GM19395 (cell line): Measurements from ENCODE around the gene DDIT3.
"Not testable (repeated sequence)": the region's sequence is repeated elsewhere in the genome, so short reads cannot be mapped to it uniquely, and the experiment has no call there.

ENCODE experiments used
- ATAC-seq: cut with Tn5 transposase; IDR thresholded peaks from one replicate; pipeline ENCODE4 v1.9.1; 2021; ENCODE audit warnings: mild to moderate bottlenecking, moderate library complexity; ENCODE audit not compliant: unreplicated experiment

DDIT3 gene

GRCh38 chr12:57520053-57520818 is at the start of gene DDIT3:
Gene DDIT3 (minus strand): TSS chr12:57520514. CDS start chr12:57517406, 3,108 bp downstream.
- ATAC-seq = peak; percentile 70

- ATAC-seq = no peak
Measured at GRCh38 chr12:57569858-57570257, 49.5 kb upstream of the DDIT3 start.

GRCh38 chr12:57568838-57569237 is 48.5 kb upstream of the DDIT3 start:
- no peak for ATAC-seq

GRCh38 chr12:57564178-57564740 is 43.9 kb upstream of the DDIT3 start:
- ATAC-seq = no peak

- ATAC-seq = no peak
Measured at GRCh38 chr12:57563358-57563757, 43.0 kb upstream of the DDIT3 start.

- not testable (repeated sequence) for ATAC-seq
Measured at GRCh38 chr12:57561117-57561516, 40.8 kb upstream of the DDIT3 start.

GRCh38 chr12:57560516-57560915 is 40.2 kb upstream of the DDIT3 start:
- no peak for ATAC-seq

- no peak for ATAC-seq
Measured at GRCh38 chr12:57558864-57559263, 38.5 kb upstream of the DDIT3 start.

GRCh38 chr12:57554897-57555296 is 34.6 kb upstream of the DDIT3 start:
- ATAC-seq = no peak

GRCh38 chr12:57554453-57554852 is 34.1 kb upstream of the DDIT3 start:
- ATAC-seq = no peak

- ATAC-seq = no peak
Measured at GRCh38 chr12:57553343-57554202, 33.3 kb upstream of the DDIT3 start.

GRCh38 chr12:57552835-57553313 is 32.6 kb upstream of the DDIT3 start:
- no peak for ATAC-seq

GRCh38 chr12:57552306-57552651 is 32.0 kb upstream of the DDIT3 start:
- no peak for ATAC-seq

- ATAC-seq = no peak
Measured at GRCh38 chr12:57551637-57552305, 31.5 kb upstream of the DDIT3 start.

- ATAC-seq = no peak
Measured at GRCh38 chr12:57550641-57551549, 30.6 kb upstream of the DDIT3 start.

GRCh38 chr12:57549909-57550640 is 29.8 kb upstream of the DDIT3 start, which contains the start of gene KIF5A:
Gene KIF5A (plus strand): TSS chr12:57550044. CDS start chr12:57550272, 228 bp downstream.
- ATAC-seq = no peak

GRCh38 chr12:57549203-57549908 is 29.0 kb upstream of the DDIT3 start:
- no peak for ATAC-seq

GRCh38 chr12:57548488-57548887 is 28.2 kb upstream of the DDIT3 start:
- ATAC-seq = no peak

GRCh38 chr12:57548013-57548315 is 27.6 kb upstream of the DDIT3 start:
- ATAC-seq = no peak
